ENCODE results near the gene HOATZ.

HOATZ gene

GRCh38 chr11:111520560-111520959 is 6.0 kb downstream of the HOATZ start:
- H3K9ac ChIP-seq (ENCODE audit: low read length), result no peak overlapping the region
- H3K9me3 ChIP-seq (ENCODE audit: insufficient read depth, low read length), result no peaks in the 10 kb centered on the region
- no peak overlapping the region for H2AFZ ChIP-seq (ENCODE audit: low read depth, low read length, severe bottlenecking)
- H3F3A ChIP-seq (ENCODE audit: insufficient read depth), result no peaks in the 10 kb centered on the region
- H3K27me3 ChIP-seq (ENCODE audit: low read length), result no peaks in the 10 kb centered on the region
- H3K27ac ChIP-seq (ENCODE audit: low read depth, low read length), result no peak overlapping the region
- no peaks in the 10 kb centered on the region for H3K9me2 ChIP-seq (replicated peaks; ENCODE audit: insufficient read depth, low read length)
- no peak for TF ChIP-seq CTCF (IDR thresholded peaks at IDR 0.05; ENCODE audit: insufficient read depth, low read length, poor library complexity, severe bottlenecking)
- TF ChIP-seq EZH2phosphoT487 (conservative IDR thresholded peaks at IDR 0.05; ENCODE audit: low read length), result no peak
- no peaks in the 10 kb centered on the region for H3K36me3 ChIP-seq (ENCODE audit: low read length)
- no peaks in the 10 kb centered on the region for H3K79me2 ChIP-seq (ENCODE audit: insufficient read depth, low read length)
- H3K4me3 ChIP-seq (ENCODE audit: insufficient read depth, low read length, poor library complexity, severe bottlenecking), result no peak overlapping the region
- H4K20me1 ChIP-seq (ENCODE audit: low read depth, low read length), result no peaks in the 10 kb centered on the region
- H3K4me2 ChIP-seq (ENCODE audit: low read depth, low read length, poor library complexity, severe bottlenecking), result no peak overlapping the region

- no peak overlapping the region for H2AFZ ChIP-seq (ENCODE audit: low read depth, low read length, severe bottlenecking)
- H3K79me2 ChIP-seq (ENCODE audit: insufficient read depth, low read length), result no peaks in the 10 kb centered on the region
- H3K9me3 ChIP-seq (ENCODE audit: insufficient read depth, low read length), result no peaks in the 10 kb centered on the region
- H3K9me2 ChIP-seq (replicated peaks; ENCODE audit: insufficient read depth, low read length), result no peaks in the 10 kb centered on the region
- no peaks in the 10 kb centered on the region for H4K20me1 ChIP-seq (ENCODE audit: low read depth, low read length)
- H3K27me3 ChIP-seq (ENCODE audit: low read length), result no peaks in the 10 kb centered on the region
- H3K36me3 ChIP-seq (ENCODE audit: low read length), result no peaks in the 10 kb centered on the region
- H3K4me2 ChIP-seq (ENCODE audit: low read depth, low read length, poor library complexity, severe bottlenecking), result no peak overlapping the region
- no peak overlapping the region for H3K4me3 ChIP-seq (ENCODE audit: insufficient read depth, low read length, poor library complexity, severe bottlenecking)
- no peak for TF ChIP-seq CTCF (IDR thresholded peaks at IDR 0.05; ENCODE audit: insufficient read depth, low read length, poor library complexity, severe bottlenecking)
- no peak overlapping the region for H3K9ac ChIP-seq (ENCODE audit: low read length)
- H3K27ac ChIP-seq (ENCODE audit: low read depth, low read length), result no peak overlapping the region
- H3F3A ChIP-seq (ENCODE audit: insufficient read depth), result no peaks in the 10 kb centered on the region
Measured at GRCh38 chr11:111521135-111521534, 6.6 kb downstream of the HOATZ start.

- H3K4me3 ChIP-seq (ENCODE audit: insufficient read depth, low read length, poor library complexity, severe bottlenecking), result no peak overlapping the region
- no peak overlapping the region for H3K4me2 ChIP-seq (ENCODE audit: low read depth, low read length, poor library complexity, severe bottlenecking)
- no peak overlapping the region for H3K27ac ChIP-seq (ENCODE audit: low read depth, low read length)
- H3K9me2 ChIP-seq (replicated peaks; ENCODE audit: insufficient read depth, low read length), result no peaks in the 10 kb centered on the region
- no peaks in the 10 kb centered on the region for H3F3A ChIP-seq (ENCODE audit: insufficient read depth)
- no peaks in the 10 kb centered on the region for H3K27me3 ChIP-seq (ENCODE audit: low read length)
- H3K9ac ChIP-seq (ENCODE audit: low read length), result no peak overlapping the region
- H3K79me2 ChIP-seq (ENCODE audit: insufficient read depth, low read length), result no peaks in the 10 kb centered on the region
- H4K20me1 ChIP-seq (ENCODE audit: low read depth, low read length), result no peaks in the 10 kb centered on the region
- H3K9me3 ChIP-seq (ENCODE audit: insufficient read depth, low read length), result no peaks in the 10 kb centered on the region
- H3K36me3 ChIP-seq (ENCODE audit: low read length), result no peaks in the 10 kb centered on the region
- no peak for TF ChIP-seq CTCF (IDR thresholded peaks at IDR 0.05; ENCODE audit: insufficient read depth, low read length, poor library complexity, severe bottlenecking)
- no peak for TF ChIP-seq EZH2phosphoT487 (conservative IDR thresholded peaks at IDR 0.05; ENCODE audit: low read length)
- no peak overlapping the region for H2AFZ ChIP-seq (ENCODE audit: low read depth, low read length, severe bottlenecking)
Measured at GRCh38 chr11:111522426-111522825, 7.8 kb downstream of the HOATZ start.

- H3K36me3 ChIP-seq (ENCODE audit: low read length), result no peaks in the 10 kb centered on the region
- H3K9me2 ChIP-seq (replicated peaks; ENCODE audit: insufficient read depth, low read length), result no peaks in the 10 kb centered on the region
- H2AFZ ChIP-seq (ENCODE audit: low read depth, low read length, severe bottlenecking), result no peak overlapping the region
- no peak overlapping the region for H3K9ac ChIP-seq (ENCODE audit: low read length)
- H3K4me3 ChIP-seq (ENCODE audit: insufficient read depth, low read length, poor library complexity, severe bottlenecking), result no peak overlapping the region
- H3K4me2 ChIP-seq (ENCODE audit: low read depth, low read length, poor library complexity, severe bottlenecking), result no peak overlapping the region
- TF ChIP-seq CTCF (IDR thresholded peaks at IDR 0.05; ENCODE audit: insufficient read depth, low read length, poor library complexity, severe bottlenecking), result no peak
- no peak for TF ChIP-seq EZH2phosphoT487 (conservative IDR thresholded peaks at IDR 0.05; ENCODE audit: low read length)
- H3F3A ChIP-seq (ENCODE audit: insufficient read depth), result no peaks in the 10 kb centered on the region
- no peaks in the 10 kb centered on the region for H4K20me1 ChIP-seq (ENCODE audit: low read depth, low read length)
- H3K27ac ChIP-seq (ENCODE audit: low read depth, low read length), result no peak overlapping the region
- H3K27me3 ChIP-seq (ENCODE audit: low read length), result no peaks in the 10 kb centered on the region
- H3K79me2 ChIP-seq (ENCODE audit: insufficient read depth, low read length), result no peaks in the 10 kb centered on the region
- H3K9me3 ChIP-seq (ENCODE audit: insufficient read depth, low read length), result no peaks in the 10 kb centered on the region
Measured at GRCh38 chr11:111523343-111523742, 8.8 kb downstream of the HOATZ start.

Data from SU-DHL-6 (cell line).